Brain microvascular endothelial cell (primary cell): ENCODE results near the gene GPR89A.

Experiments
- DNase-seq: peaks from one replicate; pipeline ENCODE4 v3.0.0-alpha.2; 2020
- H3K27ac ChIP-seq: fragments of 250-450 bp; sonication (Bioruptor Pico); 2 replicates; pipeline ENCODE4 v1.5.1; 2020; ENCODE audit warnings: mild to moderate bottlenecking, moderate library complexity
- H3K27me3 ChIP-seq: fragments of 250-450 bp; sonication (Bioruptor Pico); replicated peaks from 2 replicates; pipeline ENCODE4 v1.5.1; 2020; ENCODE audit warnings: mild to moderate bottlenecking
- H3K36me3 ChIP-seq: fragments of 250-450 bp; sonication (Bioruptor Pico); replicated peaks from 2 replicates; pipeline ENCODE4 v1.5.1; 2020; ENCODE audit warnings: mild to moderate bottlenecking
- H3K4me3 ChIP-seq: 2 replicates; pipeline ENCODE4 v1.5.1; 2011; ENCODE audit warnings: low read depth, mild to moderate bottlenecking, control low read depth, low read length, moderate library complexity
- CTCF ChIP-seq: IDR thresholded peaks from 2 replicates; pipeline ENCODE4 v1.5.1; 2011; ENCODE audit warnings: low read depth, mild to moderate bottlenecking, moderate library complexity, low read length, control low read depth, inconsistent platforms; ENCODE audit errors: missing control alignments
- in situ Hi-C: cut with HindIII; loops from 2 replicates; pipeline ENCODE4 v1.10.0; 2017; ENCODE audit warnings: low sequenced_read_pairs, low pct_ligation_motif_present

Gene GPR89A

GRCh38 chr1:145688924-145689323, 81.1 kb downstream of the GPR89A start:
- Histone ChIP-seq H3K4me3 (no peak overlapping the region), H3K36me3 (no peaks in the 10 kb centered on the region), H3K27ac (no peak overlapping the region), H3K27me3 (no peaks in the 10 kb centered on the region)
- DNase-seq, result no peak
- in situ Hi-C loops, result no loop called here
- no peak for TF ChIP-seq CTCF

GRCh38 chr1:145689922-145690321, 82.1 kb downstream of the GPR89A start:
- no peak for DNase-seq
- H3K27ac ChIP-seq, result no peak overlapping the region

GRCh38 chr1:145690587-145691558, 83.1 kb downstream of the GPR89A start:
- peak; percentile 55 for DNase-seq
- Histone ChIP-seq H3K36me3 (no peaks in the 10 kb centered on the region), H3K27me3 (no peaks in the 10 kb centered on the region), H3K4me3 (no peak overlapping the region), H3K27ac (peak overlapping the region; percentile 48)
- in situ Hi-C loops, result no loop called here
- no peak for TF ChIP-seq CTCF

More at GRCh38 chr1:145689922-145690321, 82.1 kb downstream of the GPR89A start:
- no peak overlapping the region for H3K4me3 ChIP-seq
- in situ Hi-C loops, result no loop called here
- no peaks in the 10 kb centered on the region for H3K36me3 ChIP-seq
- no peak for TF ChIP-seq CTCF
- H3K27me3 ChIP-seq, result no peaks in the 10 kb centered on the region

GRCh38 chr1:145692785-145693443, 85.1 kb downstream of the GPR89A start:
- H3K27ac ChIP-seq, result no peak overlapping the region
- H3K36me3 ChIP-seq, result no peaks in the 10 kb centered on the region
- no peak for DNase-seq
- no peak for TF ChIP-seq CTCF
- in situ Hi-C loops, result no loop called here
- H3K27me3 ChIP-seq, result no peaks in the 10 kb centered on the region
- H3K4me3 ChIP-seq, result no peak overlapping the region

GRCh38 chr1:145695821-145696629, 88.2 kb downstream of the GPR89A start:
- in situ Hi-C loops, result no loop called here
- no peak for TF ChIP-seq CTCF

More at GRCh38 chr1:145695821-145696629, 88.2 kb downstream of the GPR89A start:
- no peaks in the 10 kb centered on the region for H3K36me3 ChIP-seq
- no peak for DNase-seq
- H3K27ac ChIP-seq, result no peak overlapping the region
- no peaks in the 10 kb centered on the region for H3K27me3 ChIP-seq
- H3K4me3 ChIP-seq, result no peak overlapping the region
